HepG2 (cell line): ENCODE results near the gene SDK1. TPM values are rescaled to one million over a fixed set of nuclear protein-coding genes. Genes with fewer than 3 reads are reported as not detected.

Experiments
- BRF2 ChIP-seq: sonication (generic); formaldehyde crosslinking; IDR thresholded peaks from 2 replicates; pipeline ENCODE4 v1.8.1; 2022; ENCODE audit warnings: mild to moderate bottlenecking, missing genetic modification reagents
- MAFK ChIP-seq, 2 experiments: IDR thresholded peaks in 1 of 2; conservative IDR thresholded peaks in 1 of 2; 2 replicates each; pipeline ENCODE4 v1.6.1; 2011; ENCODE audit warnings: improper control_type of control experiment in 2 of 2, low read length in 2 of 2
- MEIS2 ChIP-seq: sonication (generic); formaldehyde crosslinking; IDR thresholded peaks from 2 replicates; pipeline ENCODE4 v1.9.0; 2021; ENCODE audit warnings: mild to moderate bottlenecking, missing genetic modification reagents
- SRF ChIP-seq: IDR thresholded peaks from 2 replicates; pipeline ENCODE4 v1.6.1; 2011; ENCODE audit warnings: mild to moderate bottlenecking, low read depth, low read length, moderate library complexity
- ZBTB33 ChIP-seq: sonication (generic); formaldehyde crosslinking; IDR thresholded peaks from 2 replicates; pipeline ENCODE4 v1.4.0; 2020; ENCODE audit warnings: missing genetic modification reagents
- ZNF674 ChIP-seq: sonication (generic); formaldehyde crosslinking; IDR thresholded peaks from 2 replicates; pipeline ENCODE4 v1.5.0; 2020; ENCODE audit warnings: low read depth, mild to moderate bottlenecking, missing genetic modification reagents
- ZNF768 ChIP-seq: sonication (generic); formaldehyde crosslinking; IDR thresholded peaks from 2 replicates; pipeline ENCODE4 v1.4.0; 2020; ENCODE audit warnings: missing genetic modification reagents
- ZNF788 ChIP-seq: sonication (generic); formaldehyde crosslinking; IDR thresholded peaks from 2 replicates; pipeline ENCODE4 v1.5.0; 2020; ENCODE audit warnings: mild to moderate bottlenecking, missing genetic modification reagents, borderline replicate concordance
- polyA plus RNA-seq, 8 experiments: library from polyadenylated mRNA; depleted of rRNA in 3 of 8; stranded (reverse) in 7 of 8; unstranded in 1 of 8; fragments of >200 nt; fragmentation: Illumina TruSeq in 4 of 8; extraction: Trizol in 4 of 8; gene quantifications; 2 replicates each; pipeline versions ENCODE4 v1.2.1 to v1.2.3, GENCODE V29; 2011 to 2016; ENCODE audit warnings: low read depth in 4 of 8, missing spikeins in 1 of 8, mixed read lengths in 1 of 8; ENCODE audit not compliant: insufficient read depth in 1 of 8
- total RNA-seq, 5 experiments: library from RNA; depleted of rRNA; stranded (reverse); fragments of >200 nt; fragmentation: Illumina TruSeq; extraction: Trizol; gene quantifications; 2 replicates each; pipeline ENCODE4 v1.2.3, GENCODE V29; 2016; ENCODE audit warnings: low read depth in 1 of 5
- TF ChIP-seq, protein P1 (sequence below): sonication (generic); formaldehyde crosslinking; conservative IDR thresholded peaks from 2 replicates; pipeline ENCODE4 v1.4.0; 2020; ENCODE audit warnings: missing genetic modification reagents
- TF ChIP-seq, protein P2 (sequence below): IDR thresholded peaks from 2 replicates; pipeline ENCODE4 v1.6.1; 2016; ENCODE audit warnings: low read depth, borderline replicate concordance
- TF ChIP-seq, protein P3 (sequence below): sonication (generic); formaldehyde crosslinking; IDR thresholded peaks from 2 replicates; pipeline ENCODE4 v1.5.0; 2020; ENCODE audit warnings: mild to moderate bottlenecking, missing genetic modification reagents
- TF ChIP-seq, protein P4 (sequence below): sonication (generic); formaldehyde crosslinking; IDR thresholded peaks from 2 replicates; pipeline ENCODE4 v1.8.0; 2023; ENCODE audit warnings: mild to moderate bottlenecking, missing genetic modification reagents

The SDK1 gene
- total and polyA plus RNA-seq, 2 of the 13 experiments (the other 11 are each of a cell fraction or from before 2014, with no cell fraction given) = 0.35 to 2.4 TPM

GRCh38 chr7:4241791-4242190 is 940.7 kb downstream of the SDK1 start (continued):
- TF ChIP-seq, protein P1, sequence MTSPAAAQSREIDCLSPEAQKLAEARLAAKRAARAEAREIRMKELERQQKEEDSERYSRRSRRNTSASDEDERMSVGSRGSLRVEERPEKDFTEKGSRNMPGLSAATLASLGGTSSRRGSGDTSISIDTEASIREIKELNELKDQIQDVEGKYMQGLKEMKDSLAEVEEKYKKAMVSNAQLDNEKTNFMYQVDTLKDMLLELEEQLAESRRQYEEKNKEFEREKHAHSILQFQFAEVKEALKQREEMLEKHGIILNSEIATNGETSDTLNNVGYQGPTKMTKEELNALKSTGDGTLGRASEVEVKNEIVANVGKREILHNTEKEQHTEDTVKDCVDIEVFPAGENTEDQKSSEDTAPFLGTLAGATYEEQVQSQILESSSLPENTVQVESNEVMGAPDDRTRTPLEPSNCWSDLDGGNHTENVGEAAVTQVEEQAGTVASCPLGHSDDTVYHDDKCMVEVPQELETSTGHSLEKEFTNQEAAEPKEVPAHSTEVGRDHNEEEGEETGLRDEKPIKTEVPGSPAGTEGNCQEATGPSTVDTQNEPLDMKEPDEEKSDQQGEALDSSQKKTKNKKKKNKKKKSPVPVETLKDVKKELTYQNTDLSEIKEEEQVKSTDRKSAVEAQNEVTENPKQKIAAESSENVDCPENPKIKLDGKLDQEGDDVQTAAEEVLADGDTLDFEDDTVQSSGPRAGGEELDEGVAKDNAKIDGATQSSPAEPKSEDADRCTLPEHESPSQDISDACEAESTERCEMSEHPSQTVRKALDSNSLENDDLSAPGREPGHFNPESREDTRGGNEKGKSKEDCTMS (CRISPR knock-in tag) = no peak
- peak; percentile 70; the same call in 1 of the 2 replicates for TF ChIP-seq ZBTB33
- no peak for TF ChIP-seq MAFK (conservative IDR thresholded peaks at IDR 0.05 in 1 of 2, IDR thresholded peaks at IDR 0.05 in 1 of 2; ENCODE audit: low read length in 2 of 2)
- TF ChIP-seq, protein P2, sequence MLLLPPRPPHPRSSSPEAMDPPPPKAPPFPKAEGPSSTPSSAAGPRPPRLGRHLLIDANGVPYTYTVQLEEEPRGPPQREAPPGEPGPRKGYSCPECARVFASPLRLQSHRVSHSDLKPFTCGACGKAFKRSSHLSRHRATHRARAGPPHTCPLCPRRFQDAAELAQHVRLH = no peak
- peak; percentile 26; the same call in 1 of the 2 replicates for TF ChIP-seq ZNF768 (CRISPR knock-in tag)
- TF ChIP-seq MEIS2 (CRISPR knock-in tag) = no peak
- TF ChIP-seq BRF2 (CRISPR knock-in tag) = no peak
- TF ChIP-seq, protein P3, sequence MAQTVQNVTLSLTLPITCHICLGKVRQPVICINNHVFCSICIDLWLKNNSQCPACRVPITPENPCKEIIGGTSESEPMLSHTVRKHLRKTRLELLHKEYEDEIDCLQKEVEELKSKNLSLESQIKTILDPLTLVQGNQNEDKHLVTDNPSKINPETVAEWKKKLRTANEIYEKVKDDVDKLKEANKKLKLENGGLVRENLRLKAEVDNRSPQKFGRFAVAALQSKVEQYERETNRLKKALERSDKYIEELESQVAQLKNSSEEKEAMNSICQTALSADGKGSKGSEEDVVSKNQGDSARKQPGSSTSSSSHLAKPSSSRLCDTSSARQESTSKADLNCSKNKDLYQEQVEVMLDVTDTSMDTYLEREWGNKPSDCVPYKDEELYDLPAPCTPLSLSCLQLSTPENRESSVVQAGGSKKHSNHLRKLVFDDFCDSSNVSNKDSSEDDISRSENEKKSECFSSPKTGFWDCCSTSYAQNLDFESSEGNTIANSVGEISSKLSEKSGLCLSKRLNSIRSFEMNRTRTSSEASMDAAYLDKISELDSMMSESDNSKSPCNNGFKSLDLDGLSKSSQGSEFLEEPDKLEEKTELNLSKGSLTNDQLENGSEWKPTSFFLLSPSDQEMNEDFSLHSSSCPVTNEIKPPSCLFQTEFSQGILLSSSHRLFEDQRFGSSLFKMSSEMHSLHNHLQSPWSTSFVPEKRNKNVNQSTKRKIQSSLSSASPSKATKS (CRISPR knock-in tag) = no peak
- TF ChIP-seq ZNF674 = no peak
- TF ChIP-seq ZNF788 (CRISPR knock-in tag) = no peak
- TF ChIP-seq SRF = no peak
- TF ChIP-seq, protein P4, sequence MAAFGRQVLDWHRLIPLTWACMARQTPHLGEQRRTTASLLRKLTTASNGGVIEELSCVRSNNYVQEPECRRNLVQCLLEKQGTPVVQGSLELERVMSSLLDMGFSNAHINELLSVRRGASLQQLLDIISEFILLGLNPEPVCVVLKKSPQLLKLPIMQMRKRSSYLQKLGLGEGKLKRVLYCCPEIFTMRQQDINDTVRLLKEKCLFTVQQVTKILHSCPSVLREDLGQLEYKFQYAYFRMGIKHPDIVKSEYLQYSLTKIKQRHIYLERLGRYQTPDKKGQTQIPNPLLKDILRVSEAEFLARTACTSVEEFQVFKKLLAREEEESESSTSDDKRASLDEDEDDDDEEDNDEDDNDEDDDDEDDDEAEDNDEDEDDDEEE (CRISPR knock-in tag) = no peak
